Midbrain (tissue), 1 donor: ENCODE results near the gene SARDH.
"Not testable (repeated sequence)": the region's sequence is repeated elsewhere in the genome, so short reads cannot be mapped to it uniquely, and the experiment has no call there.

Experiments
- DNase-seq: peaks from one replicate; lab custom pipeline; 2025; lab: John Stamatoyannopoulos, UW

Gene SARDH

DNA sequence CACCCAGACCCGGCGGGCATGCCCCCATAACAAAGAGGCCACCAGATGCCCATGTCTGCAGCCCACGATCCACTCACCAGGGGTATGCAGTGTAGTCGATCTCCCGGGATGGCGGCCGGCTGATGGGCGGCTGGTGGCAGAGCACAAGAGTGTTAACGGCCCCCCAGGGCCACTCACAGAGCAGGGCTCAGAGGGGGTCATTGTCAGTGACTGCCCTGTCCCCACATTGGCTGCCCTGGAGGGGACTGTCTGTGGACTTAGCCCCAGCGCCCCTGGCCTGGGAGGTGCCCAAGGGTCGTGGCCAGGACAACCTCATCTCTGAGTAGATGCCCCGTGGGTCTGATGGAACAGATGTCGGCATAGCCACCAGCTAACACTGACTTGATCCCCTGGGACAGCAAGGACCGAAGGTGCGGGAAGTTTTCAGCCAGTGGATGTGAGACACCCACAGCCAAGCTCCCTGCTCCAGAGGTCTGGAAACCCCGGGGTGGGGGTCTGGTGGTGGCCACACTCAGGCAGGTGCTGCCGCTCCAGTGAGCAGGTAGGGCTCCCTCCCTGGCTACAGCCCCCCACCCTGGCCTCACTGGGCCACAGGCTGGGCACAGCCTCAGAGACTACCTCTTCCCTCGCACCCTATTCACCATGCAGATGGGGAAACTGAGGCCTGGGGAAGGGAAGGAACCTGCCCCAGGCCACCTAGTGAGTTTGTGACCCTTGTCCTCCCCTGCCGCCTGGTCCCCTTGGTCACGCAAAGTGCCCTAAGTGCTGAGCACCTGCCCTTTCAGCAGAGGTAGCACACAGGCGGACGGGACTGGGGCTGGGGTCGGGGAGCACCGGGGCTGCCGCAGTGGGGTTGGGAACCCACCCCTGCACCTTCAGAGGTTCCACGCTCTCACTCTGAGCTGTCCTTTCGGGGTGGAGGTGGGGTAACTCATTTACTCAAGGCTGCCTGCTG, 38.1 kb upstream of the SARDH start:
- no peak for DNase-seq

DNA sequence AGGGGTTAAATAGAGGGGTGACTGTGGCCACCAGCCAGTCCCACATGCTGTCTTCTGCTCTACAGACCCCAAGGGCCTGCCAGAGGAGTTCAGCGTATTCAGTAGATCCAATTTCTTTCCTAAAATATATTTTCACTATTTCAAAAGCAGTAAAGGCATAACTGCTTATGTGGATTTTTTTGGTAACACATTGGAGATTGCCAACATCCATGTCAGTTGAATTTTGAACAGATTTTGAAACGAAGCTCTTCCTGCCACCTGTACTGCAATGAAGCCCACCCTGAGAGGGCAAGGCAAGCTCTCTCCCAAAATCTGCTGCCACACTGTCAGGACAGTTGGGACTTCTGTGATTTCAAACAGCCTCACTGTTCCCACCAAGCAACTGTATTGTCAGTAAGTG, 37.1 kb upstream of the SARDH start:
- no peak for DNase-seq

DNA sequence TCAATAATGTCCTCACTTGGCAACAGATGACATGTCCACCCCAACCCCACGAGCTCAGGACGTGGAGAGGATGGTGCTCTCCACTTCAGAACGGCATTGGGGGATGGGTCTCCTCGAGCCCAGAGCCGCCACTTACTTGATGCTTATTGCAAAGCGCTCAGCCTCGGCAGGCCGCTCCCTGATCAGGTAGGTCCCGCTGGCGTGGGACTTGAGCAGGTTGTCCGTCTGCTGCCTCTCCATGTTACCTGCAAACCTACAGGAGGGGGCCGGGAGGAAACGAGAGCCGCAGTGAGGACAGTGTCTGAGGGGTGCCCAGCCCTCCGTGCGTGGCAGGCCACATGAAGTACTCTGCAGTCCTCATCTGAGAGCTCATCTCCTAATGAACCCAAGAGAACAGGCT, 36.6 kb upstream of the SARDH start:
- no peak for DNase-seq

DNA sequence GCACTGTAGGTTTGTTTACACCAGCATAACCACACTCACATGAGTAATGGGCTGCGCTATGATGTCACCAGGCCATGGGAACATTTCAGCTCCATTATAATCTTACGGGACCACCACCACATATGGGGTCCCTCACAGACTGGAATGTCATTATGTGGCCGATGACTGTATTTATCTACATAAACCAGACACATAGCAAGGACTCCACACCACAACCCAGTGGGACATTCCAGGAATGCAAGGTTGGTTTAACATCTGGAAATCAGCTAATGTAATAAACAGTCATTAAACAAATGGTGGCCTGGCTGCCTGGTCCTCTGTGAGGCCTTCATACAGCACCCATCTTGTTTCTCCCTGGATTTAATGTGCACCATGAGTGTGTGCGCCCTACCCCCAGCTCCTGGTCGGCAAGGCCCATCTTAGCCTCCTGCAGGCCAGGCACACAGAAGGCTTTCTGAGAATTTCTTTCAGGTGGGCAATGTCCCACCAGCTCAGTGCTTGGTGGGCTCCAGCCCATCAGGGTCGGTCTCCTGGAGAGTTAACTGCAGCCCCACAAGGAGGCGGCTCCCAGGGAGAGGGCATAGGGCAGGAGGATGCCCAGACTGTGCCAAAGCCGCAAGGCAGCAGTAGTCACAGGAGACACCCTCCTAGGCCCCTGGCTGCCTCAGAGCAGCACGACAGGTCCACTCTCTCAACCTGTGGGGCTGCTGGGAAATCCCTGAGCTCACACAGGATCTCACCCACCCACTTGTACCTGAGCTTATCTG, 35.9 kb upstream of the SARDH start:
- no peak for DNase-seq

DNA sequence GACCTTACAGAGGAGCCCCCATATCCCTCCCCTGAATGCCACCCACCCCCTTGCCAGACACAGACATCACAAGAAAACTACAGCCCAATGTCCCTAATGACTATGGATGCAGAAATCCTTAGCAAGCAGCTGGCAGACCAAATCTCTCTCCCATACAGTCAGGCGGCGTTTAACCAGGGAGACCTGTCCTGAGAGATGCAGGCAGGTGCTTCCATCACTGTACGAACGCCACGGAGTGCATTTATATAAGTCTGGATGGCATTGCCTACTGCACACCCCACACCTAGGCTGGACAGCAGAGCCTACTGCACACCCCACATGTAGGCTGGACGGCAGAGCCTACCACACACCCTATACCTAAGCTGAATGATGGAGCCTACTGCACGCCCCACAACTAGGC, 34.4 kb upstream of the SARDH start:
- DNase-seq: no peak

DNA sequence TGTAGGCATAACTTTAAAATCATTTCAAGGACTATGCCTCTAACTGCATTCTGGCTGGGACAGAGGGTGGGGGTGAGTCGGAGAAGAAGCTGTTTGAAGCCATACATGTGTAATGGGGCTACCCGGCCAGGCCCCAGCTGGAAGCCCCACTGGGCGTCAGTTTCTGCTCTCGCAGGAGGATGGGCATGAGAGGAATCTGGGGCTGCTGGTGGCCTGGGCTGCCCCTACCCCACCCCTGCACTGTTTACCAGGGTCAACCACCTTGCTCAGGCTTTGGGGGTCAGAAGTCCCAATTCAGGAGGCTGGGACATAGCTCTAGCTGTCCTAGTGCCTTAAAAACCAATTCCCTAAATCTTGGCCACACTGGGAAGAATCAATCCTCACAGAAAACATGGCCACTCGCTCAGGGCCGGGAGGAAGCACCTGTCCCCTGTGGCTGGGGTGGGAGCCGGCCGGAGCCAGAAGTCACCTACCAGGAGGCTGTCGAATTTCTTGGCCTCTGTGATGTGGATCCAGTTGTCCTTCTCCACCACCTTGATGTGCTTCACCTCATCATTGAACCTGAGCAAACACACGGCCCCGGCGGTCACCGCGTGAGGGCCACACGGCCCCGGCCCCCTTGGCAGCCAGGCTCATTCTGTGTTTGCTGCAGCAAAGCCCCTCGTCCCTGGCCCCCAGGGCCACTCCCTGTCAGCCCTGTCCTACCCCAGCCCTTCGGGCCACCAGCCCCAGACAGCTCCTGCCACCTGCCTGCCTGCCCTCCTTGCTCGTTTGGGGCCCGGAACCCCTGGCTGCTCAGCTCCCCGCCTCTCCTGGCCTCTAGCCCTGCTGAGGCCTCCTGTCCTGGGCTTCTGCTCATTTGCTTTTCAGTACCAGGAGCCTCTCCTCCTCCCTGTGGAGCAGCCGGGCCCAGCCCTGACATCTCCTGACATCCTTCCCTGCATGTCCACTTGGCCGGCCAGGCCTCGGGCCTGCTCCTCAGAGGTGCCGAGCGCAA, 33.6 kb upstream of the SARDH start:
- DNase-seq: no peak

DNA sequence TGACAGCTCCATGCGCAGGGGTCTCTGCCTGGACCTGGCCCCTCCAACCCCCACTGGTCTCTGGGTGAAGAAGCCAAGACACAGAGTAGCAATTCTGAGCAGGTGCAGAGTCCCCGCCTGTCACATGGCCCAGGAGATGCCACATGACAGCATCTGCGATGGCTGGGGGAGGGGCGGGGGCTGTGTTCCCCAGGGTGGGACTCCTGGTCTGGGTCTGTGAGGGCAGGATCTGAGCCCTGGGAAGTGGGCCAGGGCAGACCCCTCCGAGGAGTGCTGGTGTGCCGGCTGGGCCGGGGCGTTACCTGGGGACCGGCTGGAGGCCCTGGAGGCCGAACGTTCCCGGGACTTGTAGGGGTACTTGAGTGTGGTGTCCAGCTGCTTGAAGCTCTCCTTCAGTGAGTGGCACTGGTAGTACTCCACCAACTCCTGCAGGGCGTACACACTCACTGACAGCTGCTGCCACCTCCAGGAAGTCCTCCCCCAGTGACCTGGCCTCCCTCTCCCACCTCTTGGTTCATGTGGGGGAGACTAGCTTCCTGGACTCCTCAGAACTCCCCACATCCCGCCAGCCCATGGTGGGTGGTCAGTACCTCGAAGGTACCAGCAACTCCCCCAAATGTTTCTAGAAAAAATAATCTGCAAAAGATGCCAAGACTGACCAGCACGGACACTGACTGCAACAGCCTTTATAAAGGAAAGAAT, 32.1 kb upstream of the SARDH start:
- DNase-seq: no peak

DNA sequence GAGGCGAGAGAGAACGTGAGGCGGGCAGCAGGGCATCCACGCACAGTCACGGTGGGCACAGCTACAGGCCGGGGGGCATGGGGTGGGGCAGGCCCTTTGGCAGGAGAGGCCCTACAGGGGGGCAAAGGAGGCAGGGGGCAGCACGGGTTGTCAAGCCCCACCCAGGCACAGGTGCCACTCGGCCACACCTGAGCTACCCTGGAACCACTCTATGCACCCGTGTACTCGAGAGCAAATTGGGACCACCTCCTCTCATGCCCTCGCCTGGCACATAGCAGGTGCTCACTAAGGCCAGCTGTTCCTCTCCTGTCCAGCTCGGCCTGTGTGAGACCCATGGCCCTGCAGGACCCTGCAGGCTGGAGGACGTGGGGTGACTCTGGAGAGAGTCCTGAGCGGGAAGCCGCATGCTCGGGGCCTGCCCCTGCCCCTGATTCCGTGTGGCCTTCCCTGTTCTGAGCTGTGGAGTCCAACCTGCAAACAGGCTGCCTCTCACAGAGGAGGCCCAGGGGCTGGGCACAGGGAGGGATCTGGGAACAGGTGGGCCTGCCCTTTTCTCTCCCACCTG, 31.4 kb upstream of the SARDH start:
- no peak for DNase-seq

DNA sequence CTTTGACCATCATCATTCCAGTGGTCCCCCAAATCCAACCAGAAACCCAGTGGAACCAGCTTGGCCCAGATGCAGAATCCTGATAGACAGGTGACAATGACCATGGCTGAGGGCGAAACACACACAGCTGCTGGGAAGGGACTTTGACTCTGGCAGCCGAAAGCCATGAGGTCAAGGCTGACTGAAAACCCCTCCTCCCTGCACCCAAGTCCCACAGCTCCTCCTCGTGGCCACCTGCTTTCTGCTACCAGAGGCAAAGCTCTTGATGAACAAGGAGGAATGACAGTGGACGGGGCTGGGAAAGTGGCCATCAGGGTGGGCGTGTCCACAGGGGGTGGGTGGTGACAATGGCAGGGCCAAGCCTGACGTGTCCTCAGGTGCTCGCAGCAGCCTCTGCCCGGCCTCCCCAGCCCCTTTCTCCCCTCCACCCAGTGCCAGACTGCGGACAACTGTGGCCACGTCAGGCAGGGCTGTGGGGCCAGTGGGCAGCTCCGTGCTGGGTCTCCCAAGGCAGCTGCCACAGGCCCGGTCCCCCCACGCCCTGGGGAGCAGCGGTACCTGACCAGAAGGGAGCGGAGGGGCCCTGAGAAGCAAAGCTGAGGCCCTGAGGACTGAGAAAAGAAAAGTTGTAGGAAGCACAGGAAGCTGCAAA, 30.8 kb upstream of the SARDH start:
- DNase-seq: no peak

DNA sequence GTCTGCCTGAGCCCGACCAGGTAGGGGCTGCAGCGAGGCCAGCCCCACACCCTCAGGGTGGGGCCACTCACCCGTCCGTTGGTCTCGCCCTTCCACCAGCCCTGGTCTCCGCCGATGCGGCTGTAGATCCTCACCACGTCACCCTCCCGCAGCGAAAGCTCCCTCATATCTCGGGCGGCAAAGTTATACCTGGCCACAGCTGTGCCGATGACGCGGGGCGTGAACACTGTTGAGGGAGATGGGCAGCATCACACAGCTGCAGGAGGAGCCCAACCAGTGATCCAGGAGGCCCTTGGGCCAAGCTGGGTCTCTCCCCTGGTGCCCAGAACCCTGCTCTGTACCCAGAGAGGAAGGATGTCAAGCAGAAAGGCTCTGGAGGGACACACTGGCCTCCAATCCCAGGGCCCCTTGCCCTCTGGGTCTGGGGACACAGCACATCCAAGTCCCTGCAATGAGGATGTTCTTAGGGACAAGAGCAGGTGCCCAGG, 30.3 kb upstream of the SARDH start:
- DNase-seq: no peak

DNA sequence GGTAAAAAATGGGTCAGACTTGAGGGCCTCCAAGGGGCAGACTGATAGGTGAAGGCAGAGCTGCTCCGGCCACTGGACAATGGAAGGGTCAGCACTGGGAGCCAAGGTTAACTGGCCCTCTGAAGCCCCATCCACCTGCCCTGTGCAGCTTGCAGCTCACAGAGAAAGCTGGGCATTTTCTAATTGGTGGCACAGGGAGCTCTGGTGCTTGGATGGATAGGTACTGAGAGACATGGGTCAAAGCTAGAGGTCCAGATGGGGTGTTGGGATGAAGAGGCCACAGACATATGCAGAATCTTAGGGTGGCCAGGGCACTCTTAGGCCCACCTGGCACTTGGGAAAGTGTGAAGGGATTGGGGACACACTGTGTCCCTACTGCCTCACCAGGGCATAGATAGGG, 29.5 kb upstream of the SARDH start:
- DNase-seq: no peak

DNA sequence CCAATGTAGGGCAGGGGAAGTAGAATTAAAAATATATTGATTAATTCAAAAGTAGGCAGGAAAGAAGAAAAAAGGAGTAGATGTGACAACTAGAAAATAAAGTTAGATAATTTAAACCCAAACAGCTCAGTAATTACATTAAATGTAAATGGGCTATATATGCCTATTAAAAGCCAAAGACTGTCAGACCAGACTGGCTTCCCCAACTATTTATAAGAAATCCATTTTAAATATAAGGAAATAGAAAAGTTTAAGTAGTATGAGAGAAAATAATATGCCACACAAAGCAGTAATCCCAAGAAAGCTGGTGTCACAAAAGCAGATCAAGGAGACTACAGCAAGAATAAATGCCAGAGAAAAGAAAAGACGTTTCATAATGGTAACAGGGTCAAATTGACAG, 28.9 kb upstream of the SARDH start:
- no peak for DNase-seq

DNA sequence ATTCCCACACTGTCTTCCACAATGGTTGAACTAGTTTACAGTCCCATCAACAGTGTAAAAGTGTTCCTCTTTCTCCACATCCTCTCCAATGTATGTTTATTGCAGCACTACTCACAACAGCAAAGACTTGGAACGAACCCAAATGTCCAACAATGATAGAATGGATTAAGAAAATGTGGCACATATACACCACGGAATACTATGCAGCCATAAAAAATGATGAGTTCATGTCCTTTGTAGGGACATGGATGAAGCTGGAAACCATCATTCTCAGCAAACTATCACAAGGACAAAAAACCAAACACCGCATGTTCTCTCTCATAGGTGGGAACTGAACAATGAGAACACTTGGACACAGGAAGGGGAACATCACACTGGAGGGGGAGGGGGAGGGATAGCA, 28.1 kb upstream of the SARDH start:
- not testable (repeated sequence) for DNase-seq

DNA sequence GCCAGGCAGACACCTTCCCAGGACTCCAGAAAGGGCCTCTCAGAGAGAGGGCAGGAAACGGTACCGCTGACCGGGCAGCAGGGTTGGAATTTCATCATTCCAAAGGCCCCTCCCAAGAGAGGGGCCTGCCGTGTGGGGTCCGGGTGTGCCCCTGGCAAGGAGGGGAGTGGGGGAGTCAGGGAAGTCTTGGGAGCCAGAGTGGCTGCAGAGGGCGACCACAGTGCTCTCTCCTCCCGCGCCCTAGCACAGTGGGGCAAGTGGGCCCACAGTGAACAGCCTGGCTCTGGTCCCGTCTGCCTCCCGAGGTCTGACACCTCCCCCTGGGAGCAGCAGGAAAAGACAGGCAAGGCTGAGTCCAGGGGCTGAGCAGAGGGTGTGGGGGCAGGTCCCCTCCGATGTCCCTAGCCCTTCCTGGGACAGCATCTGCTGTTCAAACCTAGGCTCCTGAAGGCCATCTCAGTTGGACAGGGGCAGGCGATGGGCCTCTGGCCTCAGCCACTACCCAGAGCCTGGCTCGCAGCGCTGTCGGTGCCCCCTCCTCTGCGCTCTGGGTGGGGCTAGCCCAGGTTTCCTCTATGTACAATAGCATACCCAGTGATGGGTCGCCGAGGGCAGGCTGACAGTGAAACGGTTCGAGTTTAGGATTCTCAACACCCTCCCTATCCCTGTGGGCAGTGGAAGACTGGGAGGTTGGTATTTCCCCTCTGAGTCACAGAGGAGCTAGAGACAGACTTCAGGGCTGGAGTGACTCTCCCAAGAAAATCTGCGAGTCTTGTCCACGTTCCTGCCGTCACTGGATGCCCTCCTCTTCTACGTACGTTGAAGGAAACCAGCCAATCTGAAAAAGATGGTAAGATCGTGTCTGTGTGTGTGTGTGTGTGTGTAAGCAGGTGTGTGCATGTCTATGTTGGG, 25.4 kb upstream of the SARDH start:
- DNase-seq: no peak

DNA sequence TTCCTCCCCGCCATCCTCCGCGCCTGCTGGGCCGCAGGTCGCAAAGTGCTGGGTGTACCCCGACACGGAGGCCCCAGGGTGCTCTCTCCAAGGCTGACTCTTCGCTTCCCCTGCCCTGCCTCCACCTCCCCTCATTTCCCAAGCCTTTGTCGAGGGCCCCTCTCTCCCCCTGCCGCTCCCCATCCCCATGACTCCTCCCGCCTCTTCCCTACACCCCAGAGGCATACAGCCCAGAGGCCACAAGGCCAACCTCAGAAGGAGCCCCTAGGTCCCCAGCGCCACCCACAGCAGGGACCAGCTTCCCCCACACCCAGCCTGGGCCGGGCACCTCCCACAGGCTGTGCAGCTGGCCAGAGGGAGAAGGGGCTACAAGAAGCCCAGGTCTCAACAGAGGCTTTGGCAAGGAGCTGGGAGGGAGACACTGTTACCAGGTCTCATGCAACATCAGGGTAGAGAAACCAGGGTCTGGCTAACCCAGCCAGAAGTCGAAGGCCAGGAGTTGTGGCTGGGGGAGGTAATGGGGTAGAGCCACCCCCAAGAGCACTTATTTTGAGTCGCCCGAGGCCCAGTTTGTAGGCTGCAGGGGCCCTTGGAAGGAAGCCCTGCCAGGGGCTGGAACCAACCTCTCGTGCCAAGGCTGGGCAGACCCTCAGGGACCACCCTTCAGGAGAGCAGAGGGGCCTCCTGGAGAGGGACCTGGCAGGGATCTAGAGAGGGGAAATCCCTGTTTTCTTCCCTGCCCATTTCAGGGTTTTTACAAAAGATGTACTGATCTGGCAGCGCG, 24.5 kb upstream of the SARDH start:
- no peak for DNase-seq

DNA sequence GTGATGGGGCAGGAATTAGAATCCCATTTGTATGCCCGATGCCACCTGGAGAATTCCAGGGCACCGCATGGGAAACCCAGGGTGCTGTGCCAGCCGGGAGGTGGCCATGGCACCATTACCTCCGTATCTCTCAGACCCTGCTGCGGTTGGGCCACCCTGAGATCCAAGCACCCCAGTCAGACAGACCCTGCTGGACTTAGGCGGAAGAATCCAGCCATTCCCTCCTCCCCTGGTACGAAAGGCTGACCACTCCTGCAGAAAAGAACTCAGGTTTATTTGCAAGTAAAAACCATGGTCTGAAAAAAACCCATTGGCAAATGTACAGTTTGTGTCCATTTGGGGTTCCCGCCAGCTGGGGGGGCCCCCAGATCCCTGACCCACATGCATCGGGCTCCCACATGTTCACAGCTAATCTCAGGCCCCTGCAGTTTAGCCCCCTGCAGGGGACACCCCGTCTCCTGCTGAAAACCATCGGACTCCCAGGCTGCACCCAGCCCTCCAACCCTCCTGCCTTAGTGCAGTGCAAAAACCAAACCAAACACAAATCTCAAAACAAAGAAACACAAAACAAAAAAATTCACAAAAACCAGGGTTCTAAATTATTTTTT, 23.6 kb upstream of the SARDH start:
- DNase-seq: no peak

DNA sequence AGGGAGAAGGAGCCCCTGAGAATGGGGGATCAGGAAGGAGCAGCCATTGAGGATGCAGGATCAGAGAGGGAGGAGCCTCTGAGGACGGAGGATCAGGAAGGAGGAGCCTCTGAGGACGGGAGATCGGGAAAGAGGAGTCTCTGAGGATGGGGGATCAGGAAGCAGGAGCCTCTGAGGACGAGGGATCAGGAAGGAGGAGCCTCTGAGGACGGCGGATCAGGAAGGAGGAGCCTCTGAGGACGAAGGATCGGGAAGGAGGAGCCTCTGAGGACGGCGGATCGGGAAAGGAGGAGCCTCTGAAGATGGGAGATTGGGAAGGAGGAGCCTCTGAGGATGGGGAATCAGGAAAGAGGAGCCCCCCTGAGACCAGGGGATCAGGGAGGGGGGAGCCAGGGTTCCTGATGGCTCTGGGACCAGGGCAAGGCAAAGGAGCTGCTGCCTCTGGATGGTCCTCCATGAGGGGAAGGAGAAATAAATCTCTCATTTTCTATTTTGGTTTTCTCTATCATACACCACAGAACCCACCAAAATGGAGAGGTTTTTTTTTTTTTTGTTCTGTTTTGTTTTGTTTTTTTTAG, 22.6 kb upstream of the SARDH start:
- DNase-seq: no peak

DNA sequence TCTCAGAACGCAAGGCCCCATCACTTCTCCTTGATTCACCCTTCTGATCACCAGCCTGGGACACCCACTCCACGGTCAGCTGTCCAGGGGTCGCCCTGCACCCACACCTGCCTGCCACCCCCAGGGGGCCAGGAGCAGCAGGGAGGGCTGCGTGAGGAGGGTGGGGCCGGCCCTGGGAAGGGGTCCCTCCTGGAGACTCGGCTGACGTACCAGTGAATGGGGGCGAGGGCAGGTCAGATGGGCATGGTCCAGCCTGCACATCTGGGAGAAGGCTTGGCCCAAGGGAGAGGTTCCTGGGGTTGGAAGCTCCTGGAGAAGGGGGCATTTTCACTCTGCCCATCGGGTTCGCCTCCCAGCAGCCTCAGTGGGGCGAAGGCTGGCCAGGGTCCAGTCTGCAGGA, 21.8 kb upstream of the SARDH start:
- DNase-seq: no peak
